ENCODE results near the gene VASP.

The VASP gene

GRCh38 chr19:45506989-45507871, at the start of gene VASP:
VASP (plus strand) TSS chr19:45507479; CDS start chr19:45507772, 293 bp downstream.
- DNase-seq = peak; percentile 75 to 84 (median 83)

- DNase-seq = no peak
These were observed 49.5 kb upstream of the VASP start for GRCh38 chr19:45457776-45458175.

- DNase-seq = no peak
These were observed 46.4 kb upstream of the VASP start for GRCh38 chr19:45460807-45461347.

- DNase-seq = no peak
These were observed 45.1 kb upstream of the VASP start for GRCh38 chr19:45462174-45462573.

GRCh38 chr19:45463241-45463640, 44.0 kb upstream of the VASP start:
- no peak for DNase-seq

DNA sequence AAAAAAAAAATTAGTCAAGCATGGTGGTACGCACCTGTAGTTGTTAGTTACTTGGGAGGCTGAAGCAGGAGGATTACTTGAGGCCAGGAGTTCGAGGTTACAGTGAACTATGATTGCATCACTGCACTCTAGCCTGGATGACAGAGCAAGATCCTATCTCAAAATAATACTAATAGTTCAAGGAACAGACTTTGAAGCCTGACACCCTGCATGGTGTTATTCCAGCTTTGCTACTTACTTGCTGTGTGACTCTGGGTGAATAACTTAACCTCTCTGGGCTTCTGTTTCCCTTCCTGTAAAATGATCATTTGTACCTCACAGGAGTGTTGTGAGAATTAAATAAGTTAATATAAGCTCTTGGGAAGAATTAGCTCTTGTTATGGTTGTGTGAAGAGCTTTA, 43.0 kb upstream of the VASP start:
- no peak for DNase-seq

DNA sequence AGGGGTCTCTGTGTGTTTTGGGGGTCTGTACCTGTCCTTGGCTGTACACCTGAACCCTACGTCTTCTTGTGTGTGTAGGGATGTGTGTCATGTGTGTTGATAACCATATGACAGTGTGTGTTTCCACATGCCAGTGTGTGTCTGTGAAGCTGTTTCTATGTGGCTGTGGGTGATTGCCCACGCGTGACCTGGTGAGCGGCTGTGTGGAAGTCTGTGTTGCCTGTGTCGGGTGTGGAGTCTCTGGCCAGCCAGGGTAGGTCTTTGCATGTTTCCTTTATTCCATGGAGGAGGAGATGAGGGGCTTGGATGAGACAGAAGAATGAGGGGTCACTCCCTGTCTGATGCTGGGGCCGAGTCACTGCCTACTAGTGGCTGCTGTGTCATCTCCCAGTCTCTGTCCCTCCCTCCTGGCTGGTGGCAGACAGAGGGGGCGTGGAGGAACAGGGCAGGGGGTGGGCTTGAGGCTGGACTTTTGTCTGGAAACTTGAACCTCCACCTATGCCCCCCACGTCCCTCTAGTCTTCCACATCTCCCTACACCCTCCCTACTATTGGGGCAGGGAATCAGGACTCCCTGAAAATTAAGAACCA, 42.3 kb upstream of the VASP start:
- no peak for DNase-seq

GRCh38 chr19:45467115-45467455, 40.2 kb upstream of the VASP start:
- no peak for DNase-seq

DNA sequence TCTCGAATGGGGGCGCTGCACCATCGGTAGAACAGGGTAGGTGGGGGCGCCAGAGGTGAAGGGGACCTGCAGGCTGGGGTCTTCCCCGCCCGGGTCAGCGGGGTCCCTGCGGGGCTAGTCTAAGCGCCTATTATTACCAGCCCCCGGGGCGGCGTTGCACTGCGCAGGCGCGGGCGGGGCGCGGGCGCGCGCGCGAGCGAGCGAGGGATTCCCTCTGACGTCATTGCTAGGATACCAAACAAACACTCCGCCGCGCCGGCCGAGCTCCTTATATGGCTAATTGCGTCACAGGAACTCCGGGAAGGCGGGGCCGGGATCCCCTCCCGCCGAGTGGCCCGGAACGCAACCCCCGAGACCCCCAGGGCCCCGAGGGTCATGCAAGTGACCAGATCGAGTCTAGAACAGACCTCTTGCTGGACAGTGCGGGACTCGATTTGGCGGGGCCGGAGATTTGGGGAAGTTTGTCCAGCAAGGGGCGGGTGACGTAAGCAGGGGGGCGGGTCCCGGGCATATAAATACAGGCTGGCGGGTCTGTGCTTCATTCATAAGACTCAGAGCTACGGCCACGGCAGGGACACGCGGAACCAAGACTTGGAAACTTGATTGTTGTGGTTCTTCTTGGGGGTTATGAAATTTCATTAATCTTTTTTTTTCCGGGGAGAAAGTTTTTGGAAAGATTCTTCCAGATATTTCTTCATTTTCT, 39.7 kb upstream of the VASP start, which contains the start of gene FOSB:
FOSB (plus strand) TSS at position 541 of the 703 bp plus-strand sequence. CDS start 591 bp downstream, outside the sequence.
- peak; percentile 82 to 94 (median 88) for DNase-seq

DNA sequence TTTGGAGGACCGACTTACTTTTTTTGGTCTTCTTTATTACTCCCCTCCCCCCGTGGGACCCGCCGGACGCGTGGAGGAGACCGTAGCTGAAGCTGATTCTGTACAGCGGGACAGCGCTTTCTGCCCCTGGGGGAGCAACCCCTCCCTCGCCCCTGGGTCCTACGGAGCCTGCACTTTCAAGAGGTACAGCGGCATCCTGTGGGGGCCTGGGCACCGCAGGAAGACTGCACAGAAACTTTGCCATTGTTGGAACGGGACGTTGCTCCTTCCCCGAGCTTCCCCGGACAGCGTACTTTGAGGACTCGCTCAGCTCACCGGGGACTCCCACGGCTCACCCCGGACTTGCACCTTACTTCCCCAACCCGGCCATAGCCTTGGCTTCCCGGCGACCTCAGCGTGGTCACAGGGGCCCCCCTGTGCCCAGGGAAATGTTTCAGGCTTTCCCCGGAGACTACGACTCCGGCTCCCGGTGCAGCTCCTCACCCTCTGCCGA, 39.1 kb upstream of the VASP start:
- peak in 2 of 4 experiments; percentile 18 to 25 for DNase-seq

GRCh38 chr19:45468803-45469131, 38.5 kb upstream of the VASP start:
- peak in 3 of 4 experiments; percentile 43 to 66 (median 61) for DNase-seq

- DNase-seq = peak; percentile 85 to 90 (median 88)
These were observed 37.9 kb upstream of the VASP start for GRCh38 chr19:45469132-45469944.

DNA sequence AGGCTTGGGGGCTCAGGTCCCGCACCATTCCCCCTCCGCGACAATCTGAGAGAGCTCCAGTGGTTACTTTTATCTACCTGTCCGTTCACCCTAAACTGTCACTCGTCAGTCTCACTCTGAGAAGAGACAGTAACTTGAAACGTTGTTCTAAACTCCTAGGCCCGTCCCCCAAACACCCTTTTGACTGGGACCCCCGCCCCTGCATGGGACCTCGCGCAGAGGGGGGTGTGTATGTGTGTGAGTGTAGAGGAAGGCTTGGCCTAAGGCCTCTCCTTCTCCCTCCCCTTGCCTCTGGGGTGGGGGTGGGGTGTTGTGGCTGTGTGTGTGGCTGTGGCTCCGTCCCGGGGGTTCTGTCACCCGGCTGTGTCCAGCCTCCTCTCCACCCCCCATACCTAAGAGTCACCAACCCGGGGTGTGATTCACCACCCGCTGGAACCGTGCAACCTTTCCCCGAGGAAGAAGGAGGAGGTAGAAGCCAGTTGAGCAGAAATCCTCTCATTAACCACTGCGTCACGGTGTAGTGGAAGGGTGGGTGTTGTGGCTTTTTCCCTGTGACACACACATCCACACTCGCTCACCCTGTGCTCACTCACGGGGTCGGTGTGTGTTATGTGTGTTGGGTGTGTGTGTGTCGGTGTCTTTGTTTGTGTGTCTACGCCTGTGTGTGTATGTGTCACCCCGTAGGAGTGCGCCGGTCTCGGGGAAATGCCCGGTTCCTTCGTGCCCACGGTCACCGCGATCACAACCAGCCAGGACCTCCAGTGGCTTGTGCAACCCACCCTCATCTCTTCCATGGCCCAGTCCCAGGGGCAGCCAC, 37.1 kb upstream of the VASP start:
- no peak for DNase-seq

DNA sequence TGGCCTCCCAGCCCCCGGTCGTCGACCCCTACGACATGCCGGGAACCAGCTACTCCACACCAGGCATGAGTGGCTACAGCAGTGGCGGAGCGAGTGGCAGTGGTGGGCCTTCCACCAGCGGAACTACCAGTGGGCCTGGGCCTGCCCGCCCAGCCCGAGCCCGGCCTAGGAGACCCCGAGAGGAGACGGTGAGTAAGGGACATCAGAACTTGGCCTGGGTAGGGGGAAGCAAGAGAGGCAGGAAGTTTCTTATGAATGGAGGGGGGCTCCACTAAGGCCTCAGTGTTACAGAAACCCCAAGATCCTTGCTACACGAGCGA, 36.6 kb upstream of the VASP start:
- no peak for DNase-seq

DNA sequence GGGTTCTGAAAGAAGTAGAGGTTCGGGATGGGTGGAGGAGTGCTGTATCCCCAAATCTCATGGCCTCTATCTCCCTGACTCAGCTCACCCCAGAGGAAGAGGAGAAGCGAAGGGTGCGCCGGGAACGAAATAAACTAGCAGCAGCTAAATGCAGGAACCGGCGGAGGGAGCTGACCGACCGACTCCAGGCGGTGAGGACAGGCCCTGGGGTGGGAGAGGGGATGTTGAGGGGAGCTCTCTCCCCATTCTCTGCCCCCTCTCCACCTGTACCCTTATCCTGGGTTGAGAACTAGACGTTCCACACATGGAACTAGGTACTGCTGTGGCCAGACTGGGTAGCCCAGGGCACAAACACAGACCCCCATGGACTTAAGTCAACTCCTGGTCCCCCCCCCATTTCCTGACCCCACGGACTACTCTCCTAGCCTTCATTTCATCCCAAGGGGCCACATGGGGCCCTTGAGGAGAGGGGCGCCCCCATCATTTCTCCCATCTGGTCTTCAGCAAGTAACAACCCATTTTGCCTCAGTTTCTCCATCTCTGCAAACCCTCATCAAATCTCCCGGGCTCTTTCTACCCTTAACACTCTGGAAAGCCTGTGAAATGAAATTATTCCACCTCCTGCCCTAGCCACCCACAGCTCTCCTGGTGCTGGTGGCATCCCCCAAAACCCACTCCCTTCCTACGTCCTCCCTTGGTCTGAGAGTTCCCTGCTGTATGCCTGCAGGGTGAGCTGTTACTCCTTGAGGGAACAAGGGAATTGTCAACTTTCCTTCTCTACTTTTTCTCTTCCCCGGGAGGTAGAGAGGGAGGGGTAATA, 36.0 kb upstream of the VASP start:
- DNase-seq = no peak

- no peak for DNase-seq
These were observed 35.2 kb upstream of the VASP start for GRCh38 chr19:45471931-45472562.

- DNase-seq = no peak
These were observed 34.5 kb upstream of the VASP start for GRCh38 chr19:45472563-45473366.

- DNase-seq = no peak
These were observed 34.0 kb upstream of the VASP start for GRCh38 chr19:45473367-45473681.
